Parathyroid adenoma (tissue), 2 donors: ENCODE measurements around the gene CCDC85C.

ENCODE experiments used
- H2AFZ ChIP-seq: fragments of 300-600 bp; sonication (generic); one replicate; pipeline ENCODE4 v1.7.0; 2017; ENCODE audit warnings: antibody characterized with exemption, mild to moderate bottlenecking
- H3K27ac ChIP-seq: fragments of 300-600 bp; sonication (generic); one replicate; pipeline ENCODE4 v1.7.0; 2017
- H3K27me3 ChIP-seq: fragments of 300-600 bp; sonication (generic); one replicate; pipeline ENCODE4 v1.7.0; 2017; ENCODE audit warnings: low read length; ENCODE audit not compliant: control insufficient read depth, insufficient read depth
- H3K36me3 ChIP-seq: fragments of 300-600 bp; sonication (generic); one replicate; pipeline ENCODE4 v1.7.0; 2017; ENCODE audit warnings: low read length; ENCODE audit not compliant: control insufficient read depth, insufficient read depth
- H3K4me1 ChIP-seq: fragments of 300-600 bp; sonication (generic); one replicate; pipeline ENCODE4 v1.7.0; 2017; ENCODE audit warnings: control low read depth
- H3K4me2 ChIP-seq: fragments of 300-600 bp; sonication (generic); one replicate; pipeline ENCODE4 v1.7.0; 2017; ENCODE audit warnings: low read length
- H3K4me3 ChIP-seq: fragments of 300-600 bp; sonication (generic); one replicate; pipeline ENCODE4 v1.7.0; 2017; ENCODE audit warnings: low read depth, low read length
- H3K79me2 ChIP-seq: fragments of 300-600 bp; sonication (generic); one replicate; pipeline ENCODE4 v1.7.0; 2017; ENCODE audit warnings: control low read depth
- H3K9ac ChIP-seq: fragments of 300-600 bp; sonication (generic); one replicate; pipeline ENCODE4 v1.7.0; 2017; ENCODE audit warnings: mild to moderate bottlenecking
- H3K9me3 ChIP-seq: fragments of 300-600 bp; sonication (generic); one replicate; pipeline ENCODE4 v1.7.0; 2017; ENCODE audit warnings: low read length; ENCODE audit not compliant: control insufficient read depth
- CTCF ChIP-seq: fragments of 300-600 bp; sonication (generic); IDR thresholded peaks from one replicate; pipeline ENCODE4 v1.7.0; 2017; ENCODE audit warnings: antibody characterized with exemption, mild to moderate bottlenecking
- donor health status: primary hyperparathyroidism.

The CCDC85C gene

GRCh38 chr14:99621948-99622347 lies 17.9 kb upstream of the CCDC85C start:
- H3K9ac ChIP-seq, result no peak overlapping the region
- no peak for TF ChIP-seq CTCF
- H3K27ac ChIP-seq, result no peak overlapping the region
- no peaks in the 10 kb centered on the region for H3K4me1 ChIP-seq
- H3K36me3 ChIP-seq, result no peaks in the 10 kb centered on the region
- H3K79me2 ChIP-seq, result no peaks in the 10 kb centered on the region
- no peaks in the 10 kb centered on the region for H3K27me3 ChIP-seq
- no peak overlapping the region for H3K4me2 ChIP-seq
- no peak overlapping the region for H2AFZ ChIP-seq
- no peak overlapping the region for H3K4me3 ChIP-seq
- no peaks in the 10 kb centered on the region for H3K9me3 ChIP-seq

- Histone ChIP-seq H3K9me3 (no peaks in the 10 kb centered on the region), H3K36me3 (no peaks in the 10 kb centered on the region), H3K27me3 (no peaks in the 10 kb centered on the region), H3K9ac (no peak overlapping the region), H2AFZ (no peak overlapping the region), H3K4me2 (no peak overlapping the region), H3K79me2 (no peaks in the 10 kb centered on the region), H3K4me1 (no peaks in the 10 kb centered on the region), H3K27ac (peak overlapping the region; percentile 20), H3K4me3 (no peak overlapping the region)
- no peak for TF ChIP-seq CTCF
Measured at GRCh38 chr14:99619835-99620834, 16.1 kb upstream of the CCDC85C start.

DNA sequence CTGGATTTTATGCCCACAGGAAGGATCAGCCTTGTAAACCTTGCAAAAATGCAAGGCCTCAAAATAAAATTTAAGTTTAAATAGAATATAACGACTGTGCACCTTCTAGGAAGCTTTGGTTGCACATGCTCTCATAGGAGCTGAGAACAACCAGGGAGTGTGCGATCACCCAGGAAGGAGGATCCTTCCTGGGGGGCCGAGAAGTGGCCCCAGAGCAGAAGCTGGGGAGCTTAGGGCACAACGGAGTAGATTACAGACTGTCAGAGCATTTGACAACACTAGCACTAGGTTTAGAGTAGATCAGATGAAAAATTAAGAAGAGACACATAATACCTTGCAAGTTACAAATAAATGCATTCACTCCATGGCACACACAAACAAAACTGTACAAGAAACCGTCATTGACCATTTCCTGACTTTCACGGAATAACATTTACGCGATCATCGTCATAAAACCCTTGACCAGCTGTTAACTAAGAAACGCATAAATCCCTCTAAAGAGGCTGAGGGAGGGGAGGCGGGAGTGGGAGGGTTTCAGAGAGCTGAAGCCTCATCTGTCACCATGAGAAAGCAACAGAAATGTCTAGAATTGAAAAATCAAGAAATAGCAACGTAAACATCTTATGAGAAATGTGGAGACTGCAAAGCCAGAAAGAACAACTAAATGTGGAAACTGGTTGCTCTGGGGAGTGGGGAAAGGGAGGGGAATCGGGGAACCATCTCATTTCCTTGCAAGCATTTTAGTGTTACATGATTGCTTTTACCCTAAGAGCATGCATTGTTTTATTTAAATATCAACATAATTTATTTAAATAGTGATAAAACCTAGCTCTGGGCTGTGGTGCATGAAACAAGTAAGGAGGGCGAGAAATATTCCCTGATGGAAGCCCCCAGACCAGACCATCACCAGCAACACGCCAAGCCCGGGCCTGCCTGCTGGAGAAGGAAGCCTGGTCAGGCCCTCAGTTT lies 13.1 kb upstream of the CCDC85C start:
- H3K27me3 ChIP-seq, result no peaks in the 10 kb centered on the region
- no peaks in the 10 kb centered on the region for H3K36me3 ChIP-seq
- H3K4me2 ChIP-seq, result no peak overlapping the region
- H2AFZ ChIP-seq, result no peak overlapping the region
- H3K79me2 ChIP-seq, result no peaks in the 10 kb centered on the region
- no peak overlapping the region for H3K4me3 ChIP-seq
- TF ChIP-seq CTCF, result no peak
- H3K27ac ChIP-seq, result no peak overlapping the region
- no peaks in the 10 kb centered on the region for H3K4me1 ChIP-seq
- H3K9ac ChIP-seq, result no peak overlapping the region
- no peaks in the 10 kb centered on the region for H3K9me3 ChIP-seq

- Histone ChIP-seq H3K4me3 (no peak overlapping the region), H3K27ac (no peak overlapping the region), H3K4me2 (no peak overlapping the region), H3K9me3 (no peaks in the 10 kb centered on the region), H3K79me2 (no peaks in the 10 kb centered on the region), H3K9ac (no peak overlapping the region), H3K27me3 (no peaks in the 10 kb centered on the region), H3K36me3 (no peaks in the 10 kb centered on the region), H3K4me1 (no peaks in the 10 kb centered on the region), H2AFZ (no peak overlapping the region)
- no peak for TF ChIP-seq CTCF
Measured at GRCh38 chr14:99615497-99616157, 11.6 kb upstream of the CCDC85C start.
